ELF-1 (cell line): Measurements from ENCODE around the gene CLN5.
"Not testable (repeated sequence)": the region's sequence is repeated elsewhere in the genome, so short reads cannot be mapped to it uniquely, and the experiment has no call there.

ENCODE experiments used
- DNase-seq: peaks from one replicate; pipeline ENCODE4 v3.0.0-alpha.2; 2016; ENCODE audit warnings: low read depth, low spot score

Gene CLN5

GRCh38 chr13:76991796-76992547, at the start of gene CLN5:
Gene CLN5, plus strand, starts transcription at chr13:76992081. Its CDS starts 18 bp downstream, at chr13:76992099.
- DNase-seq = peak; percentile 95

GRCh38 chr13:76942363-76942762, 49.5 kb upstream of the CLN5 start:
- DNase-seq = no peak

- DNase-seq = no peak
Observed at GRCh38 chr13:76943646-76944045, 48.2 kb upstream of the CLN5 start.

- DNase-seq = no peak
Observed at GRCh38 chr13:76944456-76944855, 47.4 kb upstream of the CLN5 start.

- no peak for DNase-seq
Observed at GRCh38 chr13:76948149-76948548, 43.7 kb upstream of the CLN5 start, which contains the start of gene ACOD1. Gene ACOD1, plus strand, starts transcription at chr13:76948511. Its CDS starts 48 bp downstream, at chr13:76948559.

GRCh38 chr13:76950101-76950500, 41.8 kb upstream of the CLN5 start:
- no peak for DNase-seq

- DNase-seq = no peak
Observed at GRCh38 chr13:76953968-76954367, 37.9 kb upstream of the CLN5 start.

- DNase-seq = no peak
Observed at GRCh38 chr13:76954538-76954937, 37.3 kb upstream of the CLN5 start.

- no peak for DNase-seq
Observed at GRCh38 chr13:76955193-76955592, 36.7 kb upstream of the CLN5 start.

- no peak for DNase-seq
Observed at GRCh38 chr13:76955661-76956060, 36.2 kb upstream of the CLN5 start.

GRCh38 chr13:76958841-76959432, 32.9 kb upstream of the CLN5 start:
- DNase-seq = no peak

- DNase-seq = not testable (repeated sequence)
Observed at GRCh38 chr13:76959734-76960133, 32.1 kb upstream of the CLN5 start.

- DNase-seq = no peak
Observed at GRCh38 chr13:76965759-76966421, 26.0 kb upstream of the CLN5 start.

GRCh38 chr13:76967031-76967430, 24.9 kb upstream of the CLN5 start:
- no peak for DNase-seq

- DNase-seq = peak; percentile 89
Observed at GRCh38 chr13:76968041-76968440, 23.8 kb upstream of the CLN5 start.

GRCh38 chr13:76969488-76970365, 22.2 kb upstream of the CLN5 start:
- no peak for DNase-seq

GRCh38 chr13:76971215-76971614, 20.7 kb upstream of the CLN5 start:
- no peak for DNase-seq

- DNase-seq = no peak
Observed at GRCh38 chr13:76971851-76972829, 19.7 kb upstream of the CLN5 start.

- DNase-seq = peak; percentile 62
Observed at GRCh38 chr13:76973920-76974617, 17.8 kb upstream of the CLN5 start.

- DNase-seq = no peak
Observed at GRCh38 chr13:76974618-76974975, 17.3 kb upstream of the CLN5 start.
